Measurements from ENCODE around the gene SIRT2.
"Not testable (repeated sequence)": the region's sequence is repeated elsewhere in the genome, so short reads cannot be mapped to it uniquely, and the experiment has no call there.

The SIRT2 gene

GRCh38 chr19:38842439-38843174, 56.8 kb downstream of the SIRT2 start:
- DNase-seq = no peak

- DNase-seq = no peak
Measured at GRCh38 chr19:38841787-38842438, 57.5 kb downstream of the SIRT2 start.

GRCh38 chr19:38841180-38841766, 58.1 kb downstream of the SIRT2 start:
- no peak for DNase-seq

GRCh38 chr19:38840583-38840968, 58.8 kb downstream of the SIRT2 start:
- DNase-seq = no peak

- DNase-seq = no peak
Measured at GRCh38 chr19:38839816-38840582, 59.4 kb downstream of the SIRT2 start.

GRCh38 chr19:38838986-38839761, 60.2 kb downstream of the SIRT2 start:
- no peak for DNase-seq

GRCh38 chr19:38838208-38838985, 61.0 kb downstream of the SIRT2 start:
- no peak for DNase-seq

GRCh38 chr19:38837656-38838121, 61.7 kb downstream of the SIRT2 start:
- DNase-seq = no peak

- no peak for DNase-seq
Measured at GRCh38 chr19:38836983-38837626, 62.3 kb downstream of the SIRT2 start.

- no peak for DNase-seq
Measured at GRCh38 chr19:38836159-38836982, 63.0 kb downstream of the SIRT2 start.

GRCh38 chr19:38834590-38834989, 64.8 kb downstream of the SIRT2 start:
- DNase-seq = no peak

GRCh38 chr19:38834104-38834490, 65.3 kb downstream of the SIRT2 start:
- no peak for DNase-seq

GRCh38 chr19:38833092-38833425, 66.4 kb downstream of the SIRT2 start:
- DNase-seq = no peak

- DNase-seq = peak; percentile 73
Measured at GRCh38 chr19:38831142-38831605, 68.2 kb downstream of the SIRT2 start.

- no peak for DNase-seq
Measured at GRCh38 chr19:38830039-38830733, 69.2 kb downstream of the SIRT2 start.

GRCh38 chr19:38829203-38829602, 70.2 kb downstream of the SIRT2 start:
- DNase-seq = not testable (repeated sequence)

All from femur (tissue), 1 donor.